Esophagus (tissue), 2 donors: ENCODE data around the gene NPSR1. TPM values are rescaled to one million over a fixed set of nuclear protein-coding genes. Genes with fewer than 3 reads are reported as not detected.
"Not testable (repeated sequence)": the region's sequence is repeated elsewhere in the genome, so short reads cannot be mapped to it uniquely, and the experiment has no call there.

Source experiments
- H3K27ac ChIP-seq, 2 donors: one replicate each; pipeline ENCODE4 v1.5.1; 2013; ENCODE audit warnings: low read depth in 2 of 2, mild to moderate bottlenecking in 2 of 2, inconsistent platforms in 1 of 2, low read length in 1 of 2, moderate library complexity in 1 of 2
- H3K27me3 ChIP-seq, 2 donors: one replicate each; pipeline ENCODE4 v1.6.1; 2013; ENCODE audit warnings: low read length in 2 of 2, control low read depth in 1 of 2, mild to moderate bottlenecking in 1 of 2; ENCODE audit not compliant: insufficient read depth in 2 of 2, control insufficient read depth in 1 of 2
- H3K36me3 ChIP-seq, 2 donors: one replicate each; pipeline ENCODE4 v1.6.1; 2013; ENCODE audit warnings: low read length in 1 of 2; ENCODE audit not compliant: control insufficient read depth in 2 of 2, insufficient read depth in 2 of 2
- H3K4me1 ChIP-seq, 2 donors: one replicate each; pipeline ENCODE4 v1.6.1; 2013; ENCODE audit warnings: low read length in 1 of 2; ENCODE audit not compliant: control insufficient read depth in 2 of 2, insufficient read depth in 2 of 2
- H3K4me3 ChIP-seq, 2 donors: one replicate each; pipeline ENCODE4 v1.5.1; 2013; ENCODE audit warnings: low read length in 2 of 2, mild to moderate bottlenecking in 2 of 2, low read depth in 1 of 2, moderate library complexity in 1 of 2
- H3K9me3 ChIP-seq, 2 donors: one replicate each; pipeline ENCODE4 v1.6.1; 2013; ENCODE audit warnings: mild to moderate bottlenecking in 2 of 2, low read depth in 1 of 2, low read length in 1 of 2, moderate library complexity in 1 of 2; ENCODE audit not compliant: control insufficient read depth in 2 of 2, insufficient read depth in 1 of 2
- WGBS, 2 donors: extraction: QIAGEN DNeasy Blood & Tissue Kit; methylation state at CpG; one replicate each; pipeline ENCODE4 v1.1.7; 2013; 5-methylcytosine and 5-hydroxymethylcytosine counted together
- polyA plus RNA-seq, 2 donors: library from polyadenylated mRNA; stranded (reverse); fragments of 200-250 nt; gene quantifications; one replicate each; pipeline ENCODE4 v1.2.3, GENCODE V29; 2013
- donor health status: healthy with polysubstance abuse.
- donor health status: Bipolar disorder and iron deficiency.

The NPSR1 gene
- polyA plus RNA-seq, 2 donors: not detected

DNA sequence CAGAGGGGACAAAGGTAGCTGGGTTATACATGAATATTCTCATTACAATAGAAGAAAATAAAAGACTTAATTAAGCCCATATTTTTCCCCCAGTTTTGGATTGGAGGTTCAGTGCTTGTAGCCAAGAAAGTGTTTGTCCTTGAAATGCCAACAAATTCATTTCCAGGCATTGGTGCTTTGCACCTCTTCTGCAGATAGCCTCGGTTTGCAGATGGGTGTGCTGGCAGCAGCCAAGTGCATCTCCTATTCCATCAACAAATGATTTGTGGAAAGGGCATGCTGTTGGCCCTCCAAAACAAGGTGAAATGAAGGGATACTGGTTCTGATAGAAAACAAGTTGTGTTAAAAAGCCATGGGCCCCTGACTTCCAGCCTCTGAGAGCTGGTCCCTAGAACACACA is 192.0 kb downstream of the NPSR1 start:
- WGBS, 2 donors: 59% methylated on average over 1 of the region's 1 CpG
- H3K4me1 ChIP-seq: peaks cover 0 to 3% of the 10 kb centered on the region in 2 donors

DNA sequence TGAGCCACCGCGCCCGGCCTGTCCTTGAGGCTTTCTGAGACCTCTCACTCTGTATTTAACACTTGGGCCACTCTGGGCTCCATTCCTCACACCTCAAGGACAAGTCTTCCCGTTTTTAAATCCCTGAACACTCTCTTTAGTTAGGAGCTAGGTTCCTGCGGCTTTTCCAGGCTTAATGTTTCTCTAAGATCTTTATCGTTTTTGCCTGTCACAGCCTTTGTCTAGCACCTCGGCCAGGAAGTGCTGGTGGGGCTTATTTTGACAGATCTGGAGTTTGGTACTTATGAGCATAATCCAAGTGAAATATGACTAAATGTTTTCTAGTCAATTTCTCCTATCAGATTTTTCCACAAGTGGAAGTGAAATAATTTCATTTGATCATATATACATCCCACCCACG is 192.7 kb downstream of the NPSR1 start:
- no peak overlapping the region for H3K4me3 ChIP-seq
- H3K9me3 ChIP-seq: no peaks in the 10 kb centered on the region
- no peak overlapping the region for H3K27ac ChIP-seq
- peaks cover 0 to 3% of the 10 kb centered on the region in 2 donors for H3K4me1 ChIP-seq
- H3K36me3 ChIP-seq: no peaks in the 10 kb centered on the region
- 51 to 59% methylated on average over 8 of the region's 8 CpGs for WGBS, 2 donors
- H3K27me3 ChIP-seq: no peaks in the 10 kb centered on the region

More for the DNA sequence above, 192.0 kb downstream of the NPSR1 start:
- no peaks in the 10 kb centered on the region for H3K27me3 ChIP-seq
- no peak overlapping the region for H3K27ac ChIP-seq
- no peaks in the 10 kb centered on the region for H3K9me3 ChIP-seq
- H3K36me3 ChIP-seq: no peaks in the 10 kb centered on the region
- no peak overlapping the region for H3K4me3 ChIP-seq

DNA sequence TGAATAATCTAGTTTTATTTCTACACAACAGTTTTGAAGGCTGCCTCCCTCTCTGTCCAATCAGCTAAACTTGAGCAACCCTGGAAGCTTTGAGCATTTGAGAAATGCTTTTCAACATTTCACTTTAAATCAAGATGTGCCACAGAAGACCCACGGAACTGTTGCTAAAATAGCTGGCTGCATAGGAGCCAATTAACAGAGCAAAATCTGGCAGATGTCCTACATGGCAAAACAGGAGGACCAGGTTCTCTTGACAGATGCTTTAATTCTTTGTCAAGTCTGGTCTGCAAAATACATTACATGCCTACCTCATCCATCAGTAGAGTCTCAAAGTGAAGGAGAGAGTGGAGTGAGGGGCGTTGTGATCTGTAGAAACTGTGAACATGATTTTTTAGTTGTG is 193.4 kb downstream of the NPSR1 start:
- no peak overlapping the region for H3K27ac ChIP-seq
- WGBS, 2 donors: 47 to 56% methylated on average over 2 of the region's 2 CpGs
- no peaks in the 10 kb centered on the region for H3K9me3 ChIP-seq

DNA sequence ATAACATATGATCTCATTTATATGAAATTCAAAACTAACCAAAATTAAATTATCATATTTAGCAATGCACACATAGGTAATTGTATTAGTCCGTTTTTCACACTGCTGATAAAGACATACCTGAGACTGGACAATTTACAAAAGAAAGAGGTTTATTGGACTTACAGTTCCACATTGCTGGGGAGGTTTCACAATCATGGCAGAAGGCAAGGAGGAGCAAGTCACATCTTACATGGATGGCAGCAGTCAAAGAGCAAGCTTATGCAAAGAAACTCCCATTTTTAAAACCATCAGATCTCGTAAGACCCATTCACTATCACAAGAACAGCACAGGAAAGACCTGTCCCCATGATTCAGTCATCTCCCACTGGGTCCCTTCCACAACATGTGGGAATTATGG is 200.4 kb downstream of the NPSR1 start:
- H3K4me1 ChIP-seq, H3K4me3 ChIP-seq, H3K9me3 ChIP-seq, H3K36me3 ChIP-seq, H3K27me3 ChIP-seq, H3K27ac ChIP-seq: not testable (repeated sequence)
- WGBS, 2 donors: 74 to 80% methylated on average over 2 of the region's 2 CpGs

More for the DNA sequence above, 193.4 kb downstream of the NPSR1 start:
- H3K27me3 ChIP-seq: no peaks in the 10 kb centered on the region
- no peak overlapping the region for H3K4me3 ChIP-seq
- peaks cover 0 to 3% of the 10 kb centered on the region in 2 donors for H3K4me1 ChIP-seq
- H3K36me3 ChIP-seq: no peaks in the 10 kb centered on the region

DNA sequence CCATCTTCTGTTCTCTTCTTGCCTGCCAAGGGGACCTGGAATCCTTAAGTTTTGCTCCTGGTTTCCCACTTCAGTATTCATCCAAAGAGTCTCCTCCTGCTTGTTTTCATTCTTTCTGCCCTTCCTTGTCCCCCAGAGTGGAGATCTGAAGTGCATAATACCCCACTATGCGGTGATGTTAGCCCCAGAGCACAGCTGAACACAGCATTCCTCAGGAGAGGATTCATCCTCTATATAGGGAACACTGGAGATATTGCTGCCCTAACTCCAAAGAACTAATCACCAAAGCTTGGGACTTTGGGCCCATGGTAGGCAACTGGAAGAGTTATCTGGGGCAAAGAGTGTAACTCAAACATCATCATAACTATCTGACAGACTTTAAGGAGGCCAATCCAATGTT is 201.3 kb downstream of the NPSR1 start:
- H3K27me3 ChIP-seq, H3K4me3 ChIP-seq, H3K9me3 ChIP-seq, H3K27ac ChIP-seq, H3K36me3 ChIP-seq, H3K4me1 ChIP-seq: not testable (repeated sequence)
- 82 to 92% methylated on average over 1 of the region's 1 CpG for WGBS, 2 donors

DNA sequence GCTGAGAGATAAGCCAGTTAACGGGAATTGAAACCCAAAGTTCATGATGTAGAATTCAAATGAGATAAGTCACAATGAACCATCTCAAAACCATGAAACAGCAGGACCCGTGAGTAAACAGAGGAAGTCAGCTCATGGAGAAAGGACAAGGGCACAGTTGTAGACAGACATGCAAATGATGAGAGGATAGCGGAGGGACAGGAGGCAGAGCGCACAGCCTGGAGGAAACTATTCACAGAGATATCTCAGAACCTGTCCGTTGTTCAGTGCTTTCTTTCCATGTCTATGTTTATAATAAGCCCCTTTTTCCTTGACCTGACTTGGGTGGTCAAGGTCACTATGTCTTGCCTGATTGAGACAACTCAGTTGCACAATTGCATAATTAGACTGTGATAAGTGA is 208.2 kb downstream of the NPSR1 start:
- not testable (repeated sequence) for H3K27ac ChIP-seq, H3K36me3 ChIP-seq, H3K9me3 ChIP-seq, H3K4me3 ChIP-seq, H3K4me1 ChIP-seq, H3K27me3 ChIP-seq
- 77 to 84% methylated on average over 4 of the region's 5 CpGs for WGBS, 2 donors

DNA sequence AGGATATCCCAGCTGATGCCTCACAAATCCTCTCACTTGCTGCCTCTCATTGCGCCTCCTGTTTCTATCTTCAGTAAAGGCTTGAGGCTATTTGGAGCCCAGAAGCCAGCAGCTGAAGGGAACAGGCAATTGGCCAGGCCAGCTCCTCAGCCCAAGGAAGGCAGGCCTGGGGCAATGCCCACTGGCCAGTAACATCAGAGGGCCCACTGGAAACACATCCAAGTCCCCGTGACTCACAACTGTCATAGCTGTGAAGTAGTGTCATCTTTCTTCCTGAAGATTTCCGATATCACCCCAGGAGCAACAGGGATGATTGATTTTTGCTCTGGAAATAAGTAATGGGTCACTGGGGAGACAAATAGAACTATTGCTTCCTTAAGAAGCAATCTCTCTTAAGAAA is 209.3 kb downstream of the NPSR1 start:
- H3K4me1 ChIP-seq, H3K36me3 ChIP-seq, H3K4me3 ChIP-seq, H3K27me3 ChIP-seq, H3K9me3 ChIP-seq, H3K27ac ChIP-seq: not testable (repeated sequence)
- WGBS, 2 donors: 82 to 88% methylated on average over 3 of the region's 3 CpGs

DNA sequence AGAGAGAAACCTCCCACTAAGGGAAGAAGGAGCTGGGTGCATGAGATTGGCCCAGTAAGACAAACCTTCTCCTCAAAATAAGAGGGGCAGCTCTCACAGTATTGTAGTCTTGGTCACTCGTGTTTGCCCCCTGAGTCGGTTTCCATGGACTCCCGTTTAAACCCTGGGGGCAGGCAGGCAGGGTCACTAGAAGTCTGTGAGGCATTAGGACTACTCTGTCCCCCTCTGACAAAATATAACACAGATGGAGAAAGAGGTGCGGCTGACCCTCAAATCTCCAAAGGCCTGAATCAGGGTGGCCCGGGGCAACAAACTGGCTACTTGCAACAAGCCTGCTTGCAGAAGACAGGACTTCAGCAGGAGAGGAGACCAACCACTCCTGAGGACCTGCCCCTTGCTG is 210.6 kb downstream of the NPSR1 start:
- not testable (repeated sequence) for H3K36me3 ChIP-seq, H3K4me1 ChIP-seq, H3K9me3 ChIP-seq, H3K4me3 ChIP-seq, H3K27ac ChIP-seq, H3K27me3 ChIP-seq
- 81 to 86% methylated on average over 5 of the region's 5 CpGs for WGBS, 2 donors

DNA sequence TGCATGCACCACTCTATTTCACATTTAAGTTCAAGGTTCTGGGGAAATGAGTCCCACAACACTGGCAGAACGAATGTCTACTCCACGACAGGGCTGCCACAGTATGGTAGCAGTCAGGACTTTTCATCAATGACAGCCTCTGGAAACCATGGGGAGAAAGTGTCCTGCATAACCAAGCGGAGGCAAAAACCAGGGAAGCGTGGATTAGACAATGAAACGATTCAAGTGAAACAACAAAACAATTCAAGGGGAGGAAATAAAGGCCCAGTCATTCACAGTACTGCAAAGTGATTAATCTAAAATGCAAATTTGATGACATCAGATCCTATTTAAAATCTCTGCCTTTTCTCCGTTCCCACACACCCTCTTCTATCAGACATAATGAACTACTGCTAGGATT is 211.0 kb downstream of the NPSR1 start:
- Histone ChIP-seq H3K27me3 (no peaks in the 10 kb centered on the region), H3K4me3 (no peak overlapping the region), H3K36me3 (no peaks in the 10 kb centered on the region), H3K27ac (no peak overlapping the region), H3K9me3 (no peaks in the 10 kb centered on the region), H3K4me1 (no peaks in the 10 kb centered on the region)
- 79 to 82% methylated on average over 6 of the region's 6 CpGs for WGBS, 2 donors

DNA sequence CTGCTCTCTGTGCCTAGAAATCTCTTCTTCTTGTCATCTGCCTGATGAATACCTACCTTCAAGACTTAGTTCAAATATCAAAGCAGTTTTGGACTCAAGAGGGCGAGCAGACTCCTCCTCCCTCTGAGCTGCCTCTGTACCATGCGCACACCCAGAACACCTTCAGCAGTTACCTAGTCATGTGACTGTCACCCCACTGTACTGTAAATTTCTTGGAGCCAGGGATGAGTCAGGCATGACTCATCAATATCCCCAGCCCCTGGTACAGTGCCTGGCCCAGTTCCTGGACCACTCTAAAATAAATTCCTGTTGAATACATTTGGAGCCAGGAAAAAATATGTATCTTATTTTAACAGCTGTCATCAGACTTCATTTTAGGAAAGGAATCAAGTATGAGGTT is 212.0 kb downstream of the NPSR1 start:
- H3K4me1 ChIP-seq, H3K27me3 ChIP-seq, H3K4me3 ChIP-seq, H3K27ac ChIP-seq, H3K9me3 ChIP-seq, H3K36me3 ChIP-seq: not testable (repeated sequence)
- WGBS, 2 donors: 79 to 80% methylated on average over 2 of the region's 2 CpGs
